Thoracic aorta (tissue), 2 donors: ENCODE measurements around the gene LRP8. TPM values are rescaled to one million over a fixed set of nuclear protein-coding genes. Genes with fewer than 3 reads are reported as not detected.

Source experiments
- ATAC-seq: fragments of 150-250 bp; one replicate; pipeline ENCODE4 v1.8.0; 2017; ENCODE audit warnings: low read depth; ENCODE audit not compliant: insufficient number of reproducible peaks, low FRiP score
- DNase-seq: peaks from one replicate; pipeline ENCODE4 v3.0.0-alpha.2; 2020; ENCODE audit warnings: low spot score
- H3K27ac ChIP-seq, 2 donors: fragments of 200-600 bp; sonication (generic); 1 replicate in 1 of 2; 2 replicates in 1 of 2; pipeline ENCODE4 v1.5.1; 2016; ENCODE audit warnings: mild to moderate bottlenecking in 2 of 2, moderate library complexity in 2 of 2
- H3K27me3 ChIP-seq: fragments of 200-600 bp; sonication (generic); replicated peaks from 2 replicates; pipeline ENCODE4 v1.6.0; 2016; ENCODE audit warnings: mild to moderate bottlenecking; ENCODE audit not compliant: insufficient read depth
- H3K36me3 ChIP-seq: fragments of 200-600 bp; sonication (generic); one replicate; pipeline ENCODE4 v1.5.1; 2016
- H3K4me1 ChIP-seq, 2 donors: fragments of 200-600 bp; sonication (generic); 1 replicate in 1 of 2; 2 replicates in 1 of 2; pipeline versions ENCODE4 v1.5.1 to v1.6.0; 2016; ENCODE audit warnings: low read depth in 2 of 2, mild to moderate bottlenecking in 1 of 2; ENCODE audit not compliant: control insufficient read depth in 1 of 2
- H3K4me3 ChIP-seq: fragments of 200-600 bp; sonication (generic); 2 replicates; pipeline ENCODE4 v1.5.1; 2016; ENCODE audit warnings: mild to moderate bottlenecking
- H3K9me3 ChIP-seq: fragments of 200-600 bp; sonication (generic); 2 replicates; pipeline ENCODE4 v1.5.1; 2016
- CTCF ChIP-seq: fragments of 200-600 bp; sonication (generic); IDR thresholded peaks from one replicate; pipeline ENCODE4 v1.5.1; 2019; ENCODE audit warnings: antibody characterized with exemption
- total RNA-seq, 2 donors: library from RNA; depleted of rRNA; stranded (reverse); fragments of >200 nt; gene quantifications; one replicate each; pipeline versions ENCODE4 v1.1.0 to v1.2.3, GENCODE V29; 2016

Gene LRP8
- 10 to 100 TPM; 14.1 to 24.1 TPM for total RNA-seq

- no peak for DNase-seq
- TF ChIP-seq CTCF: no peak
- Histone ChIP-seq H3K9me3 (no peaks in the 10 kb centered on the region), H3K4me3 (peak within 1 kb of the TSS; percentile 94), H3K27me3 (no peaks in the 10 kb centered on the region), H3K36me3 (no peaks in the 10 kb centered on the region), H3K27ac (peak within 1 kb of the TSS; percentile 50 to 52), H3K4me1 (peaks cover 7 to 19% of the 10 kb centered on the region in 2 donors)
- peak; percentile 23 for ATAC-seq
Observed at GRCh38 chr1:53328009-53328461, at the start of gene LRP8. Gene LRP8, minus strand, starts transcription at chr1:53328070. Its CDS starts 158 bp downstream, at chr1:53327912.

GRCh38 chr1:53377438-53377841 is 49.6 kb upstream of the LRP8 start:
- H3K27me3 ChIP-seq: no peaks in the 10 kb centered on the region
- H3K27ac ChIP-seq: no peak overlapping the region
- H3K4me3 ChIP-seq: no peak overlapping the region
- no peaks in the 10 kb centered on the region for H3K4me1 ChIP-seq
- no peak for TF ChIP-seq CTCF
- no peak for ATAC-seq
- no peak for DNase-seq
- H3K36me3 ChIP-seq: no peaks in the 10 kb centered on the region
- H3K9me3 ChIP-seq: no peaks in the 10 kb centered on the region

GRCh38 chr1:53376742-53377437 is 49.0 kb upstream of the LRP8 start:
- H3K27me3 ChIP-seq: no peaks in the 10 kb centered on the region
- TF ChIP-seq CTCF: no peak
- H3K27ac ChIP-seq: no peak overlapping the region
- H3K4me1 ChIP-seq: no peaks in the 10 kb centered on the region
- H3K9me3 ChIP-seq: no peaks in the 10 kb centered on the region
- ATAC-seq: no peak
- DNase-seq: no peak
- no peaks in the 10 kb centered on the region for H3K36me3 ChIP-seq
- no peak overlapping the region for H3K4me3 ChIP-seq

GRCh38 chr1:53376041-53376461 is 48.2 kb upstream of the LRP8 start:
- TF ChIP-seq CTCF: no peak
- Histone ChIP-seq H3K9me3 (no peaks in the 10 kb centered on the region), H3K27me3 (no peaks in the 10 kb centered on the region), H3K27ac (no peak overlapping the region), H3K4me3 (no peak overlapping the region), H3K36me3 (no peaks in the 10 kb centered on the region), H3K4me1 (no peaks in the 10 kb centered on the region)
- ATAC-seq: no peak
- DNase-seq: no peak

- no peak for TF ChIP-seq CTCF
- DNase-seq (no peak), ATAC-seq (no peak)
- H3K4me3 ChIP-seq: no peak overlapping the region
- no peaks in the 10 kb centered on the region for H3K27me3 ChIP-seq
- H3K27ac ChIP-seq: no peak overlapping the region
- H3K4me1 ChIP-seq: no peaks in the 10 kb centered on the region
- no peaks in the 10 kb centered on the region for H3K9me3 ChIP-seq
- H3K36me3 ChIP-seq: no peaks in the 10 kb centered on the region
Observed at GRCh38 chr1:53375440-53375839, 47.6 kb upstream of the LRP8 start.
